ENCODE data around the gene PLEKHG3.
"Not testable (repeated sequence)": the region's sequence is repeated elsewhere in the genome, so short reads cannot be mapped to it uniquely, and the experiment has no call there.

Gene PLEKHG3

GRCh38 chr14:64704143-64704742, at the start of gene PLEKHG3:
TSS of gene PLEKHG3 (plus strand) at chr14:64704424. CDS start at chr14:64727632, 23,208 bp downstream.
- peak in 12 of 14 donors; percentile 32 to 83 (median 64) for DNase-seq

GRCh38 chr14:64654901-64655300, 49.3 kb upstream of the PLEKHG3 start:
- no peak for DNase-seq

GRCh38 chr14:64656986-64657385, 47.2 kb upstream of the PLEKHG3 start:
- DNase-seq = no peak

GRCh38 chr14:64658201-64658600, 46.0 kb upstream of the PLEKHG3 start:
- no peak for DNase-seq

- not testable (repeated sequence) for DNase-seq
Measured at GRCh38 chr14:64658700-64659264, 45.4 kb upstream of the PLEKHG3 start.

GRCh38 chr14:64659366-64659765, 44.9 kb upstream of the PLEKHG3 start:
- DNase-seq = no peak

- DNase-seq = no peak
Measured at GRCh38 chr14:64663174-64663573, 41.0 kb upstream of the PLEKHG3 start.

- DNase-seq = peak in 2 of 14 donors; percentile 13 to 20
Measured at GRCh38 chr14:64671591-64671990, 32.6 kb upstream of the PLEKHG3 start.

- no peak for DNase-seq
Measured at GRCh38 chr14:64673316-64673715, 30.9 kb upstream of the PLEKHG3 start.

GRCh38 chr14:64673748-64674147, 30.5 kb upstream of the PLEKHG3 start:
- no peak for DNase-seq

GRCh38 chr14:64674829-64675228, 29.4 kb upstream of the PLEKHG3 start:
- DNase-seq = no peak

GRCh38 chr14:64675312-64675711, 28.9 kb upstream of the PLEKHG3 start:
- DNase-seq = no peak

GRCh38 chr14:64676410-64677008, 27.7 kb upstream of the PLEKHG3 start:
- no peak for DNase-seq

GRCh38 chr14:64680013-64680713, 24.1 kb upstream of the PLEKHG3 start:
- DNase-seq = peak in 9 of 14 donors; percentile 23 to 47 (median 32)

GRCh38 chr14:64680714-64681065, 23.5 kb upstream of the PLEKHG3 start:
- DNase-seq = no peak

GRCh38 chr14:64681796-64682710, 22.2 kb upstream of the PLEKHG3 start:
- peak in 13 of 14 donors; percentile 13 to 88 (median 74) for DNase-seq

GRCh38 chr14:64682843-64683242, 21.4 kb upstream of the PLEKHG3 start:
- DNase-seq = no peak

- peak in 12 of 14 donors; percentile 39 to 95 (median 82) for DNase-seq
Measured at GRCh38 chr14:64683264-64683663, 21.0 kb upstream of the PLEKHG3 start.

GRCh38 chr14:64684091-64684490, 20.1 kb upstream of the PLEKHG3 start:
- DNase-seq = peak in 1 of 14 donors; percentile 34

- DNase-seq = no peak
Measured at GRCh38 chr14:64685371-64686281, 18.6 kb upstream of the PLEKHG3 start.

- no peak for DNase-seq
Measured at GRCh38 chr14:64686282-64686615, 18.0 kb upstream of the PLEKHG3 start.
